ENCODE measurements around the gene RIMBP2.

DNA sequence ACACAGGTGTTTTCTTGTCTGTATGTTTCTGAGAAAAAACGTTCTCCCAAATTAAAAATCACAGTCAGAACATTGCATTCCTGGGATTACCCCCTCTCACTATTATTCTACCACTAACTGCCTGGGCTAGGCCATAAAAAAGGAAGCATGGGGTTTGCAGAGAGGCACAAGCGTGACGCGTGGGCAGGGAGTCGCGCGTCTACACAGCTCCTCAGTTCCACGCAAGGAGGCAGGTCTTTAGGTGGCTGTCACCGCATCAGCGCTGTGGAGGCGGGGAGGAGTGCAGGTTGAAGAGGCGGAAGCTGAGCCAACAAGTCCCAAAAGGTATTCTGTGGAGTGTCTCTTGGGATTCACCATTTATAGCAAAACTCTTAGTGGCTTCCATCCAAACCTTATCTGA, 109.9 kb downstream of the RIMBP2 start:
- TF ChIP-seq, protein P1, sequence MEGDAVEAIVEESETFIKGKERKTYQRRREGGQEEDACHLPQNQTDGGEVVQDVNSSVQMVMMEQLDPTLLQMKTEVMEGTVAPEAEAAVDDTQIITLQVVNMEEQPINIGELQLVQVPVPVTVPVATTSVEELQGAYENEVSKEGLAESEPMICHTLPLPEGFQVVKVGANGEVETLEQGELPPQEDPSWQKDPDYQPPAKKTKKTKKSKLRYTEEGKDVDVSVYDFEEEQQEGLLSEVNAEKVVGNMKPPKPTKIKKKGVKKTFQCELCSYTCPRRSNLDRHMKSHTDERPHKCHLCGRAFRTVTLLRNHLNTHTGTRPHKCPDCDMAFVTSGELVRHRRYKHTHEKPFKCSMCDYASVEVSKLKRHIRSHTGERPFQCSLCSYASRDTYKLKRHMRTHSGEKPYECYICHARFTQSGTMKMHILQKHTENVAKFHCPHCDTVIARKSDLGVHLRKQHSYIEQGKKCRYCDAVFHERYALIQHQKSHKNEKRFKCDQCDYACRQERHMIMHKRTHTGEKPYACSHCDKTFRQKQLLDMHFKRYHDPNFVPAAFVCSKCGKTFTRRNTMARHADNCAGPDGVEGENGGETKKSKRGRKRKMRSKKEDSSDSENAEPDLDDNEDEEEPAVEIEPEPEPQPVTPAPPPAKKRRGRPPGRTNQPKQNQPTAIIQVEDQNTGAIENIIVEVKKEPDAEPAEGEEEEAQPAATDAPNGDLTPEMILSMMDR (IDR thresholded peaks at IDR 0.05): no peak
- TF ChIP-seq EZH2phosphoT487 (IDR thresholded peaks at IDR 0.05): no peak
